Endodermal cell (in vitro differentiated cells): ENCODE data around the gene KRTAP4-12. TPM values are rescaled to one million over a fixed set of nuclear protein-coding genes. Genes with fewer than 3 reads are reported as not detected.
"Not testable (repeated sequence)": the region's sequence is repeated elsewhere in the genome, so short reads cannot be mapped to it uniquely, and the experiment has no call there.

Source experiments
- DNase-seq: peaks from one replicate; pipeline ENCODE4 v3.0.0-alpha.2; 2017
- H3K27ac ChIP-seq: 2 replicates; pipeline ENCODE4 v1.5.1; 2013; ENCODE audit warnings: mild to moderate bottlenecking, low read depth, low read length, moderate library complexity
- H3K27me3 ChIP-seq: 2 replicates; pipeline ENCODE4 v1.6.1; 2013; ENCODE audit warnings: mild to moderate bottlenecking, low read length, moderate library complexity; ENCODE audit not compliant: insufficient read depth, control insufficient read depth, poor library complexity, severe bottlenecking
- H3K36me3 ChIP-seq: 2 replicates; pipeline ENCODE4 v1.7.0; 2013; ENCODE audit warnings: mild to moderate bottlenecking, low read length, moderate library complexity; ENCODE audit not compliant: control insufficient read depth, insufficient read depth
- H3K4me1 ChIP-seq: one replicate; pipeline ENCODE4 v1.7.0; 2013; ENCODE audit warnings: low read length; ENCODE audit not compliant: control insufficient read depth, insufficient read depth
- H3K4me3 ChIP-seq: 2 replicates; pipeline ENCODE4 v1.5.1; 2013; ENCODE audit warnings: mild to moderate bottlenecking, low read length, moderate library complexity
- H3K9ac ChIP-seq: 2 replicates; pipeline ENCODE4 v1.6.1; 2013; ENCODE audit warnings: mild to moderate bottlenecking, low read length, moderate library complexity; ENCODE audit not compliant: poor library complexity, severe bottlenecking; ENCODE audit errors: extremely low read depth
- H3K9me3 ChIP-seq: 2 replicates; pipeline ENCODE4 v1.6.1; 2013; ENCODE audit warnings: mild to moderate bottlenecking, low read length, moderate library complexity; ENCODE audit not compliant: control insufficient read depth
- H3K27ac Mint-ChIP-seq: 2 replicates; pipeline ENCODE4 v1.8.0; 2020; ENCODE audit warnings: mixed read lengths
- H3K27me3 Mint-ChIP-seq: 2 replicates; pipeline ENCODE4 v1.8.0; 2021; ENCODE audit warnings: mild to moderate bottlenecking, mixed read lengths; ENCODE audit not compliant: insufficient read depth
- H3K36me3 Mint-ChIP-seq: 2 replicates; pipeline ENCODE4 v1.8.0; 2020; ENCODE audit warnings: low read depth, mixed read lengths
- H3K4me1 Mint-ChIP-seq: 2 replicates; pipeline ENCODE4 v1.8.0; 2020; ENCODE audit warnings: mixed read lengths
- H3K4me3 Mint-ChIP-seq: 2 replicates; pipeline ENCODE4 v1.8.0; 2020; ENCODE audit warnings: mild to moderate bottlenecking, moderate library complexity, mixed read lengths
- H3K9me3 Mint-ChIP-seq: 2 replicates; pipeline ENCODE4 v1.8.0; 2020; ENCODE audit warnings: mild to moderate bottlenecking, mixed read lengths
- CTCF ChIP-seq: fragments of 200-600 bp; sonication (generic); conservative IDR thresholded peaks from 2 replicates; pipeline ENCODE4 v1.5.0; 2021; ENCODE audit warnings: antibody characterized with exemption, mild to moderate bottlenecking
- WGBS, 2 experiments: methylation state at CpG; one replicate each; pipeline versions ENCODE4 v1.1.5 to v1.1.7; 2013; ENCODE audit warnings: missing lambda C conversion rate in 2 of 2, mixed read lengths in 1 of 2; ENCODE audit not compliant: insufficient coverage in 1 of 2, insufficient read length in 1 of 2; 5-methylcytosine and 5-hydroxymethylcytosine counted together
- total RNA-seq, 2 donors: library from RNA; stranded (reverse); fragmentation: NEBNext Ultra II Directional in 1 of 2; extraction: Animal tissue kit (Norgen Biotek cat#: 25700) in 1 of 2; gene quantifications; 2 replicates in 1 of 2; 3 replicates in 1 of 2; pipeline ENCODE4 v1.2.1, GENCODE V29; 2021

Gene KRTAP4-12
- total RNA-seq, 2 donors from 2014 or later: not detected

GRCh38 chr17:41167561-41167960 is 43.6 kb upstream of the KRTAP4-12 start:
- Histone ChIP-seq H3K9ac (no peak overlapping the region), H3K4me1 (no peaks in the 10 kb centered on the region), H3K36me3 (no peaks in the 10 kb centered on the region), H3K27ac (peak overlapping the region; percentile 24), H3K9me3 (no peaks in the 10 kb centered on the region), H3K4me3 (no peak overlapping the region), H3K27me3 (no peaks in the 10 kb centered on the region)
- no peaks in the 10 kb centered on the region for H3K36me3 Mint-ChIP-seq
- no peak overlapping the region for H3K4me3 Mint-ChIP-seq
- H3K4me1 Mint-ChIP-seq: no peaks in the 10 kb centered on the region
- no peaks in the 10 kb centered on the region for H3K9me3 Mint-ChIP-seq
- no peak for TF ChIP-seq CTCF
- DNase-seq: no peak
- H3K27ac Mint-ChIP-seq: no peak overlapping the region
- peaks cover 4% of the 10 kb centered on the region for H3K27me3 Mint-ChIP-seq
- WGBS, 2 experiments: 85 to 90% methylated on average over 5 to 7 of the region's 7 CpGs

GRCh38 chr17:41163828-41164227 is 39.8 kb upstream of the KRTAP4-12 start:
- no peaks in the 10 kb centered on the region for H3K36me3 ChIP-seq
- no peaks in the 10 kb centered on the region for H3K4me1 ChIP-seq
- H3K9me3 Mint-ChIP-seq: no peaks in the 10 kb centered on the region
- DNase-seq: no peak
- no peaks in the 10 kb centered on the region for H3K27me3 ChIP-seq
- H3K27ac ChIP-seq: no peak overlapping the region
- H3K4me3 ChIP-seq: no peak overlapping the region
- no peak overlapping the region for H3K27ac Mint-ChIP-seq
- H3K9me3 ChIP-seq: no peaks in the 10 kb centered on the region
- WGBS, 2 experiments: 89 to 91% methylated on average over 4 to 6 of the region's 7 CpGs
- no peak overlapping the region for H3K9ac ChIP-seq
- H3K36me3 Mint-ChIP-seq: no peaks in the 10 kb centered on the region
- no peak for TF ChIP-seq CTCF
- no peak overlapping the region for H3K4me3 Mint-ChIP-seq
- peaks cover 4% of the 10 kb centered on the region for H3K27me3 Mint-ChIP-seq
- H3K4me1 Mint-ChIP-seq: peaks cover 4% of the 10 kb centered on the region

GRCh38 chr17:41160648-41161047 is 36.7 kb upstream of the KRTAP4-12 start, which contains the start of gene KRTAP4-4:
Gene KRTAP4-4, minus strand, starts transcription at chr17:41160748. Its CDS starts 57 bp downstream, at chr17:41160691.
- no peak within 1 kb of the TSS for H3K27ac Mint-ChIP-seq
- DNase-seq: no peak
- H3K36me3 Mint-ChIP-seq: no peaks in the 10 kb centered on the region
- no peaks in the 10 kb centered on the region for H3K27me3 ChIP-seq
- H3K4me3 ChIP-seq: no peak within 1 kb of the TSS
- H3K27me3 Mint-ChIP-seq: peaks cover 2% of the 10 kb centered on the region
- no peak within 1 kb of the TSS for H3K27ac ChIP-seq
- H3K4me3 Mint-ChIP-seq: no peak within 1 kb of the TSS
- no peaks in the 10 kb centered on the region for H3K9me3 ChIP-seq
- no peaks in the 10 kb centered on the region for H3K36me3 ChIP-seq
- peaks cover 4% of the 10 kb centered on the region for H3K4me1 Mint-ChIP-seq
- WGBS, 2 experiments: 75 to 94% methylated on average over 1 of the region's 1 CpG
- TF ChIP-seq CTCF: no peak
- H3K9me3 Mint-ChIP-seq: no peaks in the 10 kb centered on the region
- H3K9ac ChIP-seq: no peak within 1 kb of the TSS
- no peaks in the 10 kb centered on the region for H3K4me1 ChIP-seq

- H3K9me3 ChIP-seq, H3K27ac Mint-ChIP-seq, H3K27me3 ChIP-seq, H3K4me3 Mint-ChIP-seq, H3K27me3 Mint-ChIP-seq, H3K9me3 Mint-ChIP-seq, H3K4me3 ChIP-seq, DNase-seq, H3K9ac ChIP-seq, H3K4me1 ChIP-seq, H3K27ac ChIP-seq, H3K36me3 Mint-ChIP-seq, H3K36me3 ChIP-seq, H3K4me1 Mint-ChIP-seq: not testable (repeated sequence)
- WGBS, 2 experiments: 88% methylated on average over 3 of the region's 3 CpGs; no CpG with 5 or more reads in 1 of the 2 experiments
These were observed 36.2 kb upstream of the KRTAP4-12 start for GRCh38 chr17:41160190-41160589.
